GM23248 (cell line): ENCODE results near the gene SCYGR1.

Source experiments
- EZH2 ChIP-seq: fragments of 200-600 bp; sonication (generic); IDR thresholded peaks from 2 replicates; pipeline ENCODE4 v1.6.1; 2018; ENCODE audit warnings: antibody characterized with exemption, mild to moderate bottlenecking; ENCODE audit not compliant: insufficient read depth, poor library complexity, severe bottlenecking
- EZH2phosphoT487 ChIP-seq: fragments of 200-600 bp; sonication (generic); IDR thresholded peaks from 2 replicates; pipeline ENCODE4 v1.6.1; 2018; ENCODE audit warnings: antibody characterized with exemption, moderate library complexity, mild to moderate bottlenecking, low read depth; ENCODE audit not compliant: insufficient read depth

DNA sequence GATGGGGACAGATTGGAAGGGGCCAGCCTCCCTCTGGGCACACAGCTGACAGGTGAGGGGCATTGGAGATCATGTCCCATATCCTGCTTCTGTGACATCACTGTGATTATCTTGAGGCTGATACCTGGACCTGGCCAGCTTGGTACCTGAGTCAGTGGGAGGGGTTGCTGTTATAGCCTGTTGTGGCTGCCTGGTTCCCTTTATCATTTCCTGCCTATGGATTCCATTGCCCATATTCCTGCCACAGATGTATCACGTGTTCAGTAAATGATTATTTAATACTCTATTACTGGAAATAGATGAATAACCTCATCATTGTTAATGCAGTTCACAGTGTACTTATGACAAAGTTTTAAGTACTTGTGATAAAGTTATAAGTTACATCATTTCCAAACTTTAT is 7.8 kb upstream of the SCYGR1 start:
- no peak for TF ChIP-seq EZH2
- TF ChIP-seq EZH2phosphoT487: no peak
